Left cardiac atrium (tissue), 4 donors: ENCODE data around the gene C10orf53. TPM values are rescaled to one million over a fixed set of nuclear protein-coding genes. Genes with fewer than 3 reads are reported as not detected.

Experiments
- ATAC-seq, 2 donors: fragments of 200-7000 bp; cut with Tn5 transposase; one replicate each; pipeline ENCODE4 v1.9.1; 2020; ENCODE audit warnings: mild to moderate bottlenecking in 2 of 2, moderate library complexity in 2 of 2
- DNase-seq: peaks from one replicate; pipeline ENCODE4 v3.0.0-alpha.2; 2020
- intact Hi-C, 2 donors: fragments of 100-400 bp; cut with DNase I; formaldehyde crosslinking; loops; one replicate each; pipeline versions ENCODE4 v1.14.1 to v1.15.1; 2022 to 2023
- total RNA-seq, 2 donors: library from RNA; stranded (reverse); fragmentation: NEBNext Ultra II Directional; extraction: Animal tissue kit (Norgen Biotek cat#: 25700); gene quantifications; one replicate each; pipeline ENCODE4 v1.2.1, GENCODE V29; 2021
- donor health status: DM: no; HTN: yes; CAD: no.
- donor health status: DM: no; HTN: yes; CAD: no; lungs with severe emphysema.
- donor health status: DM: yes; HTN: yes; CAD: no.
- donor health status: Dilated cardiomyopathy.

C10orf53 gene
- total RNA-seq, 2 donors from 2014 or later, result not detected

GRCh38 chr10:49746626-49747302 is 67.3 kb downstream of the C10orf53 start:
- intact Hi-C loops, result no loop called here
- DNase-seq, result no peak
- no peak for ATAC-seq

Other genes with a start within 250 kb of the C10orf53 start
- 10 to 100 TPM; 17.1 to 19.6 TPM for gene ERCC6, start 140.5 kb upstream of the C10orf53 start, total RNA-seq
- gene SLC18A3, start 69.3 kb upstream of the C10orf53 start, total RNA-seq, result not detected
- gene CHAT, start 65.6 kb upstream of the C10orf53 start, total RNA-seq, result not detected
- gene OGDHL, start 82.7 kb downstream of the C10orf53 start, total RNA-seq, result 1 to 10 TPM; 3.4 to 4.2 TPM